NOMO-1 treated with dmso at 0.1 percent for 144 hours (cell line): ENCODE results near the gene EEF1A2.

ENCODE experiments used
- DNase-seq: peaks from one replicate; lab custom pipeline; 2025; ENCODE audit not compliant: unreplicated experiment; lab: John Stamatoyannopoulos, UW

The EEF1A2 gene

GRCh38 chr20:63471717-63471980 is 27.2 kb downstream of the EEF1A2 start:
- DNase-seq = no peak

DNA sequence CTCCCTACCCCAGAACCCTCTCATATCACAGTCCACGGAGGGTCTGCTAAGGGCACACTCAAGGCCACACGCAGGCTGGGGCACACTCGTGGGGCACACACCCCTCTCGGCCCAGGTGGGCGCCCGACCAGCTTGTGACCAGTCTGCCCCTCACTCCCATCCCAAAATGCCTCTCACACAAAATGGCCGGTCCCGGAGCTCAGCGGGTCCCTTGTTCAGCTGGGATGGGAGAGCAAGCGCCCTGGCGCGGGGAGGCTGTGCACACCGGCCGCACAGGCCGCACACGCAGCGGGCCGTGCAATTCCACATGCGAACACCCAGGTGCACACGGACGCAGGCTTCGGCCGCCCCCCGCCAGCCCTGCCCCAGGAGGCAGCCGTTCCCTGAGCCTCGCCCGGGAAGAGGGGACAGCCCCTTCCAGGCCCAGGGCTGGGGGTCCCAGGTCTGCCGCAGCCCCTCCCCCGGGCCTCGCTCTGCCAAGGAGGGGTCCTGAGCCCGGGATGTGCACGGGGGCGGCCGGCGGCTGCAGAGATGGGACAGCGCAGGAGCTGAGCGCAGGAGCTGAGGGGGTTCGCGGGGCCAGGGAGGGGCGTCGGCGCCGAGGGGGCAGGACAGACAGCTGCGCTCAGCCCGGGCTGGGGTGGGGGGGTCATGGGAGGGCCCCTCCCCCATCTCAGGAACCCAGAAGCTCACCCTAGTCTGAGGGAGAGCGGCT is 27.7 kb downstream of the EEF1A2 start:
- no peak for DNase-seq

GRCh38 chr20:63470410-63470809 is 28.5 kb downstream of the EEF1A2 start:
- no peak for DNase-seq

GRCh38 chr20:63469713-63470101 is 29.2 kb downstream of the EEF1A2 start:
- no peak for DNase-seq

- DNase-seq = no peak
Observed at GRCh38 chr20:63469019-63469712, 29.7 kb downstream of the EEF1A2 start.

GRCh38 chr20:63468421-63468820 is 30.5 kb downstream of the EEF1A2 start:
- no peak for DNase-seq

DNA sequence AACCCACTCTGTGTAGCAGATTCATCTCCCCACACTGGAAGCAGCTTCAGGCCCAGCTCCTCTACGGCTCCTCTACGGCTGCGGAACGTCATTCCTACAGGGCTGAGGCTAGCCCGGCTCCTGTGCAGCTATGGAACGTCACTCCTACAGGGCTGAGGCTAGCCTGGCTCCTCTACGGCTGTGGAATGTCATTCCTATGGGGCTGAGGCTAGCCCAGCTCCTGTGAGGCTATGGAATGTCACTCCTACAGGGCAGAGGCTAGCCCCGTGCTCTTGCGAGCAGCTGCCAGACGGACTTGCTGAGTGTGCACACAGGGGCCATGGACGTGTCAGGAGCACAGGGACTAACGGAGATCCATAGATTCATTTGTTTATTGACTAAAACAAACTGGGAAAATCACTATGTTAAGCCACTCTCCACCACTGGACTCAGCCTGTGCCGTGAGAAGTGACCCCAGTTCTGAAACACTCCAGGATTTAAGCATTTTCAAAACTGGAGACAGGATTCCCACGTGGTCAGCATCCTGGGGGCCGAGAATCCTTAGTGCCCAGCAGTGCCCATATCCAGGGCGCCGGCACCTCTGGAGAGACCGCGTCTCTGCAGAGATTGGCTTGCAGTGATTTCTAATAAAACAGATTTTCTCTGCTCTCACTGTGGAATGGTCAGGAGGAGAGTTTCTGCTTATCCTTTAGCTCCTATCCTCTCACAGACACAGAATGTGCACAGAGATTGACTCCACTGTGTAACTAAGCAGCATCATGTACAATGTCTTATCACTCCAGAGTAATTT is 31.4 kb downstream of the EEF1A2 start:
- no peak for DNase-seq

GRCh38 chr20:63466861-63467260 is 32.0 kb downstream of the EEF1A2 start:
- no peak for DNase-seq

DNA sequence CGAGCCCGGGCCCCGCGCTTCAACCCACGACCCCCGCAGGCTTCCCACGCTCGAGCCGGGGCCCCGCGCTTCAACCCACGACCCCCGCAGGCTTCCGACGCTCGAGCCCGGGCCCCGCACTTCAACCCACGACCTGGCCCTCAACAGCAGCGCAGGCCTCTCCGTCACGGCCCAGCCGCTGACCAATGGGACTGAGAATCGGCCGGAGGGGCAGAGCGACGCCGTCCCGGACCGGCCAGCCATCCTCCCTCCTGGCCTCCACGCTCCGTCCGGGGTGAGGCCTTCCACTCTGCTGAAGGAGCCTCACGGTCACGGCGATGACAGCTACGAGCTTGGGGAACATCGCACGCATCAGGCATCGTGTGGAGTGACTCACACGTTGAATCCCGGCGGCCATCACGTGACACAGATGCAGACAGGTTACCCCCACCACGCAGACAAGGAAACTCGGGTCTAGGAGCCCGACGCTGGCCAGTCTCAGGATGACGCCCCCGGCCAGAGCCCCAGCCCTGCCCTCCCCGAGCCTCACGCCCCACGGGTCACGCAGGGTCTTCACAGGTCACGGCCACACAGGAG is 32.5 kb downstream of the EEF1A2 start:
- DNase-seq = no peak

DNA sequence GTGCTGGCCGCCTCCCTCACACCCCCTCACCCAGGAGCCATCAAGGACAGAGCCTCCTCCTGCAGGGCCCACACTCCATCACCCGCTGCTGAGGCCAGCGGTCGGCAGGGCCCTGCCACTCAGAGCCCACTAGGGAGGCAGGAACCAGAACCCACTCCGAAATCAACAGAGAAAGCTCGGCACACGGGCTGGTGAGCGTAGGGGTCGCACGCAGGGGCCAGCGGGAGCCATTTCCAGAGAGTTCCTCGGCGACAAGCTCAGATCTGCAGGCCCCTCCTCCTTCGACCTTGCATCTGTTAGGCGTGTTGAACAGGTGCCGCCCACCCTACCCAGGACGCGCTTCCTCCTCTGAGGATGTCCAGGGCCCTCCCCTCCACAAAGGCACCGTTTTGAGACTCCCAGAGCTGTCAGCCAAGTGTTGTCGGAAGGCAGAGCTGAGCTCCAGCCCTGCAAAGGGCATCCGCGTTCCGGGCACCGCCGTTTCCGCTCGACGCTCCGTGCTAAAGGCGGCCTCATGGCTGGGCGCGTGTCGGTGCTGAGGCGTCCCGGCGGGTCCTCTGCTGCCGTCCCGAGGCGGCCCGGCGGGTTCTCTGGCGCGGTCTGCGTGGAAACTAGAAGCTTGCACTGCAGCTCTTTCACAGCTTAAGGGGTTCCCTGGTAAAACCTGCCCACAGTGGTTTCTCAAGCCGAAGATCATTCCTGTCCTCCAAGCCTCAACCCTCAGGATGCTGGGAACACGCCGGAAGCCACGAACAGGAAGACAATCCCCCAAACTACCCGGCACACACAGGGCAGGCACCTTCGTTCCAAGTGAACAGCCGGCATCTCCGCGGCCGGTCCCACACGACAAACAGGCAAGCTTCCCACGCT is 33.3 kb downstream of the EEF1A2 start:
- DNase-seq = no peak

DNA sequence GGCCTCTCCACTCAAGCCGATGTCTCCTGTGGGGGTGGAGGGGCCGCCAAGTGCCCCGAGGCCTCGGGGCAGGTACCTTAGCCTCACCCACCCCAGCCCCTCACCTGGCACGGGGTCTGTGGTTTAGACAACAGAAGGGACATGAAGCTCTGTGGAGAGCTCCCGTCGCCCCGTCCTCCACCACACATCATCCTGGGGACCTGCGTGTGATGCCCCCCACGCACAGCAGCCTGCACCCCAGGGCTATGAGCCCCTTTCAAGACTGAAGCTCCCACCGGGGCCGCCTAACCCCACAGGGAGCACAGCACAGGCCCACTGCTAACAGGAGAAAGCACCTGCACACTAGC is 34.6 kb downstream of the EEF1A2 start:
- no peak for DNase-seq

DNA sequence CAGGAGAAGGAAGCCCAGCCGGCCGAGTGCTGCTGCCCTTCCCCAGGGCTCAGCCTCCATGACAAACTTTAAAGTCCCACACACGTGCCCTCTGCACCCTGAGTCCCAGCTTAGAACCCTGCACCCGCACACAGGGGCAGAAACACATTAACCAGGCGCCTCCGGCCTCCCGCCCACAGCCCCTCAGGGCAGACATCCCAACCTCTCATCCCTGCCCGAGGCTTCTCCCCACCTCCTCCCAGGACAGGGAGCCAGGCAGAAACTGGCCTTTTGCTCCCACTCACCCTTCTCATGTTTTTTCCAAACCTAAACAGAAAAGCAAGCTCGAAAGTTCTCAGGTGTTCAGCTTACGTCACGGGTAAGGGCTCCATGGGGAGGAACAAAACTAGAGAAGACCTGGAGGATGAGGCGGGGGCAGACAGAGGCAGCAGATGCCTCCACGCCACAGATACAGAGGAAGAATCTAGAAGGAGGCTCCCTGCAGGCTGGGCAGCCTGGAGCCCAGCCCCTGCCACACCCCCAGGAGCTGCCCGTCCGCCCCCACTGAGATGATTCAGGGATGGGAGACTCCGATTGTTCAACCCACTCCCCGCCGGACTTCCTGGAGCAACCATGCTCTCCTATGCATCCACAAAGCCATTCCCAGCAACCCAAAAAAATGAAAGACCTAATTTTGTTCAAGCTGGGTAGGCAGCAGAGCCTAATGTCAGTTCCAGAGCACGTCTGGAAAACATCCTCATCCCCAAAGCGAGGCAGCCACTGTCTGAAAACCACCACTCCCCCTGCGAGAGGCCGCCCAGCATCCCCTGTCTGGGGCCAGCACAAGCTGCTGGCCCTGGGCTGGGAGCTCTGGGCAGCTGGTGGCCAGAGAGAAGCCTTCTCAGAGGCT is 35.2 kb downstream of the EEF1A2 start:
- DNase-seq = no peak

DNA sequence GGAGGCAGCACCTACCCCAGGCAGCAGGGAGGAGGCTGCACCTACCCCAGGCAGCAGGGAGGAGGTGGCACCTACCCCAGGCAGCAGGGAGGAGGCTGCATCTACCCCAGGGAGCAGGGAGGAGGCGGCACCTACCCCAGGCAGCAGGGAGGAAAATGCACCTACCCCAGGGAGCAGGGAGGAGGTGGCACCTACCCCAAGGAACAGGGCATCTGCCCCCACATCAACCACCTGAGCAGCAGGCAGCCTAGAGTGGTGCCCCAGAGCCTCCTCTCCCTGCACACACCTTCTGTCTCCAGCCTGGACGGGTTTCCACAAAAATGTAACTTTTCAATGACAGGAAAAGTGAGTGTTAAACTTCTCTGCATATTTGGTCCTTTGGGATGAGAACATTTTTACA is 36.6 kb downstream of the EEF1A2 start:
- no peak for DNase-seq

DNA sequence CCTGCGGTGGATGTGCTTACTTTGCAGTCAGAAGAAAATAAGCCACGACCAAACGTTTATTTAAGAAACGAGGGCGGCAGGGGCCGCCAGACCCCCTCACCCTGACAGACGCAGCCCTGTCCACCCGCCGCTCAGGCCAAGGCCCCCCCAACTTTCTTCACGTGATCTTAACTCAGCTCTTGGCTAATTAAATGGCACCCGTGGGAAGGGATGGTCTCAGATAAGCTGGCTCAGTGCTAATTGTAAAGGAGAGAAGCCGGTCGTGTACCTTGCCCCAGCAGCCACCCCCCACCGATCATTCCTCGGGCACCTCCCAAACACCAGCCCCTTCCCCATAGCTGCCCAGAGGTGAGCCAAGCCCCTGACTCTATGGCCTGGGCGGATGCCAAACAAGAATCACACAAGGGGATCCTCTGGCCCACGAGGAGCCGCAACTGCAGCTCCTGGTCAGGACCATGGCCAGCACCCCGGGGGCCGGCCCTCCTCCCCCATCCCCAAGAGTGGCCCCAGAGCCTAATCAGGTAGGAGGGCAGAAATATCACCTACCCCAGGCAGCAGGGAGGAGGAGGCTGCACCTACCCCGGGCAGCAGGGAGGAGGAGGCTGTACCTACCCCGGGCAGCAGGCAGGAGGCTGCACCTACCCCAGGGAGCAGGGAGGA is 37.6 kb downstream of the EEF1A2 start:
- no peak for DNase-seq

DNA sequence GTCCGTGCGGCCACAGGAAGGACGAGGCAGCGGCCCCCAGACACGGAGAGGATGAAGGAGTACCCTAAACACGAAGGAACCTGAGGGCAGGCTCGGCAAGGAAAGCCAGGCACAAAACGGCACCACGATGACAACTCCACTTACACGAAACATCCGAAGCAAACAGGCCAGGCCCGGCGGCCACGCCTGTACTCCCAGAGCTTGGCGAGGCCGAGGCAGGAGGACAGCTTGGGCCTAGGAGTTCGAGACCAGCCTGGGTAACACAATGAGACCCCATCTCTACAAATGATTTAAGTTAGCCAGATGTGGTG is 39.9 kb downstream of the EEF1A2 start:
- DNase-seq = no peak

GRCh38 chr20:63458170-63459069 is 40.5 kb downstream of the EEF1A2 start:
- DNase-seq = no peak

GRCh38 chr20:63457737-63458136 is 41.1 kb downstream of the EEF1A2 start:
- DNase-seq = no peak

GRCh38 chr20:63456429-63457284 is 42.2 kb downstream of the EEF1A2 start:
- DNase-seq = no peak
